ENCODE results near the gene CEP68.
"Not testable (repeated sequence)": the region's sequence is repeated elsewhere in the genome, so short reads cannot be mapped to it uniquely, and the experiment has no call there.

Gene CEP68

GRCh38 chr2:65129826-65130663, 73.8 kb downstream of the CEP68 start, which contains the start of gene RAB1A:
Gene RAB1A (minus strand): TSS chr2:65130106. CDS start chr2:65129915, 191 bp downstream.
- DNase-seq (ENCODE audit: extremely low read depth, low read depth) = peak; percentile 97
- H3K4me3 ChIP-seq (replicated peaks; ENCODE audit: low read depth, low read length) = peak within 1 kb of the TSS; percentile 80
- peak; percentile 16 for TF ChIP-seq CTCF (IDR thresholded peaks at IDR 0.05; ENCODE audit: low read depth, low read length, missing control alignments)

GRCh38 chr2:65130664-65131175, 74.5 kb downstream of the CEP68 start:
- no peak for TF ChIP-seq CTCF (IDR thresholded peaks at IDR 0.05; ENCODE audit: low read depth, low read length, missing control alignments)
- peak overlapping the region; percentile 80 for H3K4me3 ChIP-seq (replicated peaks; ENCODE audit: low read depth, low read length)
- DNase-seq (ENCODE audit: extremely low read depth, low read depth) = no peak

DNA sequence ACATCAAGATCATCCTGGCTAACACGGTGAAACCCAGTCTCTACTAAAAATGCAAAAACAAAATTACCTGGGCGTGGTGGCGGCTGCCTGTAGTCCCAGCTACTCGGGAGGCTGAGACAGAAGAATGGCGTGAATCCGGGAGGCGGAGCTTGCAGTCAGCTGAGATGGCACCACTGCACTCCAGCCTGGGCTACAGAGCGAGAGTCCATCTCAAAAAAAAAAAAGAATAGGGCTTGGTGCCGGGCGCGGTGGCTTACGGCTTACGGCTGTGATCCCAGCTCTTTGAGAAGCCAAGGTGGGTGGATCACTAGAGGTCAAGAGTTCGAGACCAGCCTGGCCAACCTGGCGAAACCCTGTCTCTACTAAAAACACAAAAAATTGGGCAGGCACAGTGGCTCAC, 76.7 kb downstream of the CEP68 start:
- H3K4me3 ChIP-seq (replicated peaks; ENCODE audit: low read depth, low read length); DNase-seq (ENCODE audit: extremely low read depth, low read depth): not testable (repeated sequence)

DNA sequence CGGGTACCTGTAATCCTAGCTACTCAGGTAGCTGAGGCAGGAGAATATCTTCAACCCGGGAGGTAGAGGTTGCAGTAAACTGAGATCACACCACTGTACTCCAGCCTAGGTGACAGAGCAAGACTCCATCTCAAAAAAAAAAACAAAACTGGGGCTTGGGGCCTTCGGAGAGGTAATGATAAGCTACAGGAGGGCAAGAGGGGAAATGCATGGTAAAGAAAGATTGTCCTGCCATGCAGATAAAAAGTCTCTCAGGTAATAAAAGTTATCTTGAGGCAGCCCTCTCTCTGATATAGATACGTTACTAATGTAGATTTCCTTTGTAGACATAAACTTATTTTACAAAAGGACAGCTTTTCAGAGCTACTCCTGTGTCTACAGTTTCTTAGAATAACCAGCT, 77.4 kb downstream of the CEP68 start:
- no peak for DNase-seq (ENCODE audit: extremely low read depth, low read depth)

GRCh38 chr2:65134158-65134557, 77.9 kb downstream of the CEP68 start:
- TF ChIP-seq CTCF (IDR thresholded peaks at IDR 0.05; ENCODE audit: low read depth, low read length, missing control alignments) = no peak
- H3K4me3 ChIP-seq (replicated peaks; ENCODE audit: low read depth, low read length) = no peak overlapping the region
- DNase-seq (ENCODE audit: extremely low read depth, low read depth) = no peak

More for the DNA sequence above, 77.4 kb downstream of the CEP68 start:
- H3K4me3 ChIP-seq (replicated peaks; ENCODE audit: low read depth, low read length) = no peak overlapping the region
- no peak for TF ChIP-seq CTCF (IDR thresholded peaks at IDR 0.05; ENCODE audit: low read depth, low read length, missing control alignments)

DNA sequence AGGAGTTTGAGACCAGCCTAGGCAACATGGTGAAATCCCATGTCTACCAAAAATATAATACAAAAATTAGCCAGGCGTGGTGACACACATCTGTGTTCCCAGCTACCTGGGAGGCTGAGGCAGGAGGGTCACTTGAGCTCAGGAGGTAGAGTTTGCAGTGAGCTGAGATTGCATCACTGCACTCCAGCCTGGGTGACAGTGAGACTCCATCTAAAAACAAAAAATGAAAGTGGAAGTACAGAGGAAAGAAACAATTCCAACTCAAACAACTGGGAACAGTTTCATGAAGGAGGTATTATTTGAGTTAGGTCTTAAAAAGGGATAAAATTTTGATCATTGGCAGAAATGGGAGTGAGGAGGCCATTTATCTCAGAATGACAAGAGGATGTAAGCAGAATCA, 80.0 kb downstream of the CEP68 start:
- no peak for DNase-seq (ENCODE audit: extremely low read depth, low read depth)
- no peak for TF ChIP-seq CTCF (IDR thresholded peaks at IDR 0.05; ENCODE audit: low read depth, low read length, missing control alignments)
- no peak overlapping the region for H3K4me3 ChIP-seq (replicated peaks; ENCODE audit: low read depth, low read length)
